GM21515 (cell line): Measurements from ENCODE around the gene NFIA.

Experiments used
- ATAC-seq: cut with Tn5 transposase; IDR thresholded peaks from one replicate; pipeline ENCODE4 v1.9.1; 2021; ENCODE audit not compliant: unreplicated experiment

The NFIA gene

DNA sequence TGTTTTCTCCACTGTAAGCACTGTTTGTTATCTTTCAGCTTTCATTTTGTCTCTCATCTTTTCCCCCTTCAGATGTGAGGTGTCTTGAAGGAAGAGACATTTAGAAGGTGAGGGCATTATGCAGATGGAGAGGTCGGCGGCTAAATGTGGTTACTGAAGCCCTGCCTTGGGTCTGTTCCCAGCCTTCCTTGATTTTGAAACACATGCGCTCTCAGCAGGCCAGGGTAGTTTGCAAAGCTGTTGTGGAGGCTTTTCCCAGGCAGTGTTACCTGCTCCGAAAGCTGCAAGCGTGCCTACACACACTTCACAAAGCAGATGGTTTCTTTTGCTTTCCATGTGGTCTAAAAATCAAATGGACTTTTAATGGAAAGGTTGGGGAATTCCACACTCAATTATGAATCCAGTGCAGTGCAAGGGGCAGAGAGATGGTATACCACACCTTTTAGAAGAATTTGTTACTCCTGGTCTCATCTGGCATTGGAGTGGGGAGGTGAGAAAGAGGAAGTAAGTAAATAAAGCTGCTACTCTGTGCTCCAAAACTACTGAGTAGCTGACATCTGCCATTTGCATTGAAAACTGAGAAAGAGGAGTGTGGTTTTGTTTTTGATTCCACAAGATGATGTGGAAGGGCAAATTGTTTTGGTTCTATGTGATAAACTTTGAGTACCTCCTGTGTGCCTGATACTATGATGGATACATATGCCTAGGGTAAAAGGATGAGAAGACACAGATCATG lies 91.9 kb downstream of the NFIA start:
- no peak for ATAC-seq

DNA sequence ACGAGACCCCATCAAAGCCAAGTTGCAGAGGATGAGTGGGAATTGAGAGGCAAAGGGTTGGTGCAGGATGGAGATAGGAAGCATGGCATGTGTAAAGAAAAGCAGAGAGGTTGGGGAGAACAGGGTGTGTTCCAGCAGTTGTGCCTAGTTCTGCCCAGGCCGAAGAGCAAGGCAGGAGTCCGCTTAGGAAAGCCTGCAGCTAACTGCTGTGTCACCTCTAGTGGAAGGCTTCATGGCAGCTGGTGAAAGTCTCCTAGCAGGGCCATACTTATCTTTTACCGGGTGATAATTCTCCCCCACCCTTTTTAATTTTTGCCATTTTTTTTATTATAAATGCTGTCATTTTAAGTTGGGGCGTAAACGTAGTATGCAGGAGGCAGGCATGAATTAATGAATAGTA lies 93.6 kb downstream of the NFIA start:
- no peak for ATAC-seq

DNA sequence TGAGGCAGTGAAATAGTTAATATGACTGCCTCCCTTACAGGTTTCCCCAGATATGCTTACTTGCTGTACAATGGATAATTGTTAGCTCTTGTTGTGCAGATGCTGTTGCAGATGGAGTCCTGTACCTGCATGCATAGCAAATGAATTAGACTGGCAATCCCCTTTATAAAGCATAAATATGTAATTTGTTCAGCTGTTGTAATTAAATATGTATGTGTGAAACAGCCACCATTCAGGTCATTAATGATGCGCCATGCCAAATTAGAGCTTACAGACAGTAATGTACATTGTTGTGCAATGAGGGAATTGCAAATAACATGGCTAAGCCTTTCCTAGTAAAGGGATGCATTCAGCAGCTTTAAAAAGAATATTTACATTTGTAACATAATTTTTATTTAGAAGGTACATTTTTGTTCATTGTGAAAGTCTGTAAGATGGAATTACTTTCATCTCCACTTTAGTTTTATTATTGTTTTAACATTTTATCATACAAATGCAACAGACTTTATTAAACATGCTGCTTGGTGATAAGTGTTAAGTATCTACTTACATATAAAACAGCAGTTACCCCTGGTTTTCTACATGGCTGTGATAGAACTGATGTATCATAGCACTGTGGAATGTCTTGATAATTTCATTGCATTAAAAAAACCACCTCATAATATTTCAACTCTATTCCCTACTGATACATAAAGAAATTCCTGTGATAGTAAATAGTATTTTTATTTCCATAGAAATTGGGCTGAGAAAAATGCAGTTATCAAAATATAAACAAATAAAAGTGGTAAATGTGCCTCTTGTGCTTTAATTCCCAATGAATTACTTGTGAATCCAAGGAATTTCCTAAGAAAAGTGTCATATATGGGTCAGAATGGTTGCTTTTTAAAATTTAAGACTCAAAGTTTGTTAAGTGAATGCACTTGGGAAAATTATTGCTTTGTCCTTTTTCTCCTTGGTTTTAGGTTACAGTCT lies 99.0 kb downstream of the NFIA start:
- no peak for ATAC-seq

- no peak for ATAC-seq
Observed at GRCh38 chr1:61182049-61182448, 99.7 kb downstream of the NFIA start.

DNA sequence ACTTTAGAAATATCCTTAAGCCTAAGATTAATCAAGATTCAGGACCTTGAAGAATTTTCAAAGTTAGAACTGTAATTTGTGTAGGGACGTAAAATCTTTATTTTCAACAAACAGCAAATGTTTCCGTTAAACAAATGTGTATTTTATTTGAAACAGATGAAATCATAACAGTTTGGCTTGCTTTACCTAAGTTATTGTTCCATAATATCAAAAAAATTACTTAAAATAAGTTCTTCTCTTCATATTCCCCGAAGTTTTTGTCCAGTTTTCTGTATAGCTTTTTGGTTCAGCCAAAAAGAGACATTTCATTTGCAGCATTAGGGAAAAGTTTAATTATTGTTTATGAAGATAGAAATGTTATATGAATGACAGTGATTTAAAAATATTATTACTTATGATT lies 100.1 kb downstream of the NFIA start:
- no peak for ATAC-seq

- ATAC-seq: no peak
Observed at GRCh38 chr1:61183471-61184039, 101.2 kb downstream of the NFIA start.

GRCh38 chr1:61184040-61184713 lies 101.8 kb downstream of the NFIA start:
- ATAC-seq: no peak

DNA sequence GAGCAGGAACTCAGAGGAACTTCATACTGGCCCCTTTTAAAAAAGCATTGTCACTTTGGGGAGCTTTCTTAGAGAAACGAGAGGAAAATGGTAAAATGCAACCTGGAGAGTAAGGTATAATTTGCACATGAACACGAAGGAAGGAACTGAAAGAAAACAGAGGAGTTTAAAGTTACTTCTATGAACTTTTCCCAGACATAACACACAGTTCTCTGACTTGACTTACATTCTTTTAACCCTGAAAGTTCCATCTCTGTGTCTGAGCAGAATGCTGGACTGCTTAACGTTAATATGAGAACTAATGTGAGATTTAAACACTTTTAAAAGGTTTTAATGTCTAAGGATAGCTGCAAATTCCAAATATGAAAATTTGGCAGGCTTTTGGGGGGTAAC lies 102.3 kb downstream of the NFIA start:
- no peak for ATAC-seq

- no peak for ATAC-seq
Observed at GRCh38 chr1:61186753-61187152, 104.4 kb downstream of the NFIA start.

DNA sequence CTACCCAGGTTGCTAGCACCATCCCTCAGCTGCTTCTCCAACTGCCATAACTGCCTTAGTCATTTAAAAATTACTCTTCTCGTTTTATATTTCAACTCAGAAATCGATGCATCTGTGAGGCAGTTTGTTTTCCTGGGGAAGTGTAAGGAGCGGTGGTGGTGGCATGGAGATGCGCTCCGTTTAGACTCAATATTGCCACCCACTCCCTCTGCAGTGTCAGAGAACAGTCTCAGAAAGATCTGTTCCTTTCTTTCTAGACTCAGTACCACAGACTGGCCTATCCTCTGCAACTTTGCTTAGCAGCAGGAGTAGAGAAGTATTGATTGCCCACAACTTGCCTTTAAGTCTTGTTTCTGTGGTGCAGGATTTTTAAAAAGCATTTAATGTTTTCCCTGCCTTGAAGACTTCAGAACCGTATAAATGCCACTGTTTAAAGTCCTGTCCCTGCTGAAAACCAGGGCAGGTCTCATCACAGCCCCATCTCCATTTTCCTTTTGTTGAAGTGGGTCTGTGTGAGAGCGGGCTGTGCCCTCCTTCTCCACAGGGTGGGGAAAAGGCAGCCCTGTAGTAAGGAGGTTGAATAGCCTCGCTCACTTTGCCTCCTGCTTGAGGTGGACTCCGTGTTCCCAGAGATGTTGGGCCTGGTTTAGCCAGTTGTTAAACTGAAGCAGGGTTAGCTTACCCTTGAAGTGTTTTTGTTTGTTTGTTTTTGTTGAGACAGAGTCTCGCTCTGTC lies 105.2 kb downstream of the NFIA start:
- no peak for ATAC-seq

- ATAC-seq: no peak
Observed at GRCh38 chr1:61190153-61190552, 107.8 kb downstream of the NFIA start.

DNA sequence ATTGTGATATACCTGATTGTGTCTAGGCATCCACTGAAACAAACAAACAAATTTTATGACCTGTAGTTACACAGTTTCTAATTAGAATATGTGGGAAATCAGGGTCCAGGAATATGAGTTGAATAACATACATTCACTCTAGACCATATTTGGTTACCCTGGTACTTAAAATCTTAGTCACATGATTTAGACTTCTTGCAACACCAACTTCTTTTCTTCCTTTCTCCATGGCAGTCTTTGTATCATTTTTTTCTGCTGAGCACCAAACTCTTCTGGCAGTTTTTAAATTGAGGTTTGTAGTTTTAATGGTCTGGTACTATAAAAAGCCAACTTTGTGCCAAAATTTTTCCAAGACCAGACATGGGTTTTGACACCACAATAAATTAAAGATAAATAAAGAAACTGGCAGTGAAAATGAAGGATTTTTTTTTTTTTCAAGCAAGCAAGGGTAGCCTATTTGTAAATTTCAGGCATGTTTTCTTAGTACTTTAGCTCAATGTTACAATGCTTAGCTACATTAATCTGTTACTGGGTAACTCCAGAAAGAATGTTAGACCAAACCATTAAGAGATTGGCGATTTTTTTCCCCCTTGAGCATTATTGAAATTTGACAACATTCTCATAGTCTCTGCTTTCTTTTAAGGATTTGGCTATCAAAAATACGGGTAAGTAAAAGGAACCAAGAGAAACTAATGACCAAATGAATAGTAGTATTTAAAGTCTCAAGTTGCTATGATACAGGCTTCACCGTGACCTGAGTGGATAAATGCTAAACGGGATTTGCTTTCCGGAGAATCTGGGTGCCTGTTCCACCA lies 108.5 kb downstream of the NFIA start:
- ATAC-seq: no peak

- no peak for ATAC-seq
Observed at GRCh38 chr1:61191433-61191720, 109.0 kb downstream of the NFIA start.

GRCh38 chr1:61192663-61193330 lies 110.4 kb downstream of the NFIA start:
- no peak for ATAC-seq

- no peak for ATAC-seq
Observed at GRCh38 chr1:61193808-61194207, 111.4 kb downstream of the NFIA start.

DNA sequence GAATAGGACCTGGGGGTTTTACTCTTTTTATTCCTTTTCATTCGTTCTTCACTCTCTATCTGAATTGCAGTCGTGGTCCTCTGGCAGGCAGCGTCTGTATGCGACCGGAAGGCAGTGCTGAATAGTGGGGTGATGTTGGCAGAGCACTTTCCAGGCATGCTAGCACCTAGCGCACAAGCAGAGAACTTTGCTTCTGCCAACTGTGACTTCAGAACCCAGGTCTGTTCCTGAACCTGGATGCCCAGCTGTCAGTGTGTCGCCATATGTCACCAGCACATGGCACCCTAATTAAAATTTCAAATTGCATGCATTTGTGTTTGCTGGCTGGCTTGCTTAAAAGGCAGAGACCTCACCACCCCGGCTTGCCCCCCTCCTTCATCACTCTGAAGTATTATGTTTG lies 116.2 kb downstream of the NFIA start:
- no peak for ATAC-seq

GRCh38 chr1:61201035-61201434 lies 118.7 kb downstream of the NFIA start:
- ATAC-seq: no peak

- ATAC-seq: no peak
Observed at GRCh38 chr1:61202854-61203598, 120.7 kb downstream of the NFIA start.

DNA sequence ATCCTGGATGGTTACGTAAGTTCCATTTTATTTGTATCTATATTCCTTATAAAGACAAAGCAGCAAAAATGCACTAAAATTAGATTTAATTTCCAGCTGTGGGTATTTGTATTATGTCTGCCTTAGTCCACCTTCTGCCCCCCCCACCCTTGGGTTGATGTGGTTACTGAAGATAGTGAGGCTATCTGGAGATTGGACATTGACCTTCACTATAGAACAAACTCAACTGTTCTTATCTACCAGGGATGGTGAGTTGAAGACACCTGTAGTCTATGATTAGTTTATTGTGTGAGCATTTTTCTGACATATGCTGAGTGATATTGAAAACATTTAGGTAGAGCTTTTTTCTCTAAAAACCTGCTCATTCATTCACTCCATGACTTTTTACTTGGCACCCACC lies 122.2 kb downstream of the NFIA start:
- no peak for ATAC-seq
